ENCODE measurements around the gene SFMBT1.

- TF ChIP-seq CTCF (IDR thresholded peaks at IDR 0.05): no peak
- TF ChIP-seq POLR2AphosphoS5 (IDR thresholded peaks at IDR 0.05; ENCODE audit: insufficient read depth in 1 of 2, low read depth in 1 of 2): no peak
These were observed 175.4 kb downstream of the SFMBT1 start for GRCh38 chr3:52870471-52870870.
